GM12865 (cell line): ENCODE measurements around the gene RDM1.
A peak's percentile ranks its signal among the peaks of the same experiment; 100 is the strongest.

Experiments
- DNase-seq: peaks from one replicate; pipeline ENCODE4 v3.0.0; 2010; ENCODE audit warnings: low read depth
- H3K4me3 ChIP-seq: 2 replicates; pipeline ENCODE4 v1.5.1; 2011; ENCODE audit warnings: mild to moderate bottlenecking, low read depth, low read length, control low read depth
- CTCF ChIP-seq: IDR thresholded peaks from 2 replicates; pipeline ENCODE4 v1.5.1; 2011; ENCODE audit warnings: low read length, control low read depth, low read depth, inconsistent platforms; ENCODE audit not compliant: insufficient read depth; ENCODE audit errors: missing control alignments

RDM1 gene

DNA sequence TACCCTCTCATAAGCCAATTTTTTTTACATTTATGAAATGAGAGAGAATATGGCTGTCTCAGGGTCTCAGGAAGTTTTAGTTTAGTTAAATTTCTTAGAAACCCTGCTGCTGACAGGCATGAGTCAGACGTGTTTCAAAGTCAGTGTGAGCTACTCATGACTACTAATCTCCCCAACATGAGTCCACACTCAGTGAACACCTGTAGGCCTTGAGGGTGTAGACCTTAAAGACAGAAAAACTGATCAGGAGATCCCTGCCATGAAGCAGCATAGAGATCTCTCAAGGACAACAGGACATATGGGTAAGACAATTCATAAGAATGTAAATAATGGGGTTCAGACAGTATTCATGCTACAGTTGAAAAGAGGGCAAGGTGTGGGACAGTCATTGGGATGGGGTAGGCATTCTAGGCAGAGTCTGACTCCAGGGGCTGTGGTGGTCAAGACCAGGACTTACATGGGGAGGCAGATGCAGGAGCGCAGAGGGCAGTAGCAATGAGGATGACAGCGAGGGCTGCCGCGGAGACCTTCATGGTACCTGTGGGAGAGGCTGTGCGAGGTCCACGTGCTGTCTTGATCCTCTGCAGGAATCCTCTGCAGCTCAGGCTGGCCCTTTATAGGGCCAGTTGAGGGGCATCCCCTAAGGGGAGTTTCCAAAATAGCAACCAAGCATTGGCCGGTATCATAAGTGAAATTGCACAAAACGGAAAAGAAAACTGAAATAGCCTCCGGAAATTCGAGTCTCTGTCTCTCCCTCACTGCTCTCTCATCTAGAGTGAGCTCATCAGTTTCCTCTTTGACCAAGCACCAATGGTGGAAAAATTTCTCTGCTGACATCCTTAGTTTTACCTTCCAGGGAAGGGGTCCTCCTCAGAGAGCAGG, 50.6 kb downstream of the RDM1 start, which contains the start of gene CCL5:
TSS of gene CCL5 (minus strand) at position 588 of the 882 bp plus-strand sequence.
- DNase-seq: peak; percentile 92
- no peak for TF ChIP-seq CTCF
- peak within 1 kb of the TSS; percentile 48 for H3K4me3 ChIP-seq

DNA sequence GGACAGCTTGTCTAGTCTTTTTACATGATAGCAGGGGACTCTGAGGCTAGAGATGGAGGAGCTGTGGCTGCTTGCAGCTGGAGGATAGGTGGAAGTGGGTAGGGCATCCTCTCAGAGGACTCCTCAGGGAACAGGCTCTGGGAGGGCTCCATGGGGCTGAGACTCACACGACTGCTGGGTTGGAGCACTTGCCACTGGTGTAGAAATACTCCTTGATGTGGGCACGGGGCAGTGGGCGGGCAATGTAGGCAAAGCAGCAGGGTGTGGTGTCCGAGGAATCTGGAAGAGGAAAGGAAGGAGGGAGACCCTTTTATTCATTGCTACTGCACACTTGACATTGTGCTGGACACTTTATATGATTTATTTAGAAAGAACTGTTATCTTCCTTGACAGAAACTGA, 52.2 kb downstream of the RDM1 start:
- H3K4me3 ChIP-seq: no peak overlapping the region
- TF ChIP-seq CTCF: no peak
- no peak for DNase-seq

DNA sequence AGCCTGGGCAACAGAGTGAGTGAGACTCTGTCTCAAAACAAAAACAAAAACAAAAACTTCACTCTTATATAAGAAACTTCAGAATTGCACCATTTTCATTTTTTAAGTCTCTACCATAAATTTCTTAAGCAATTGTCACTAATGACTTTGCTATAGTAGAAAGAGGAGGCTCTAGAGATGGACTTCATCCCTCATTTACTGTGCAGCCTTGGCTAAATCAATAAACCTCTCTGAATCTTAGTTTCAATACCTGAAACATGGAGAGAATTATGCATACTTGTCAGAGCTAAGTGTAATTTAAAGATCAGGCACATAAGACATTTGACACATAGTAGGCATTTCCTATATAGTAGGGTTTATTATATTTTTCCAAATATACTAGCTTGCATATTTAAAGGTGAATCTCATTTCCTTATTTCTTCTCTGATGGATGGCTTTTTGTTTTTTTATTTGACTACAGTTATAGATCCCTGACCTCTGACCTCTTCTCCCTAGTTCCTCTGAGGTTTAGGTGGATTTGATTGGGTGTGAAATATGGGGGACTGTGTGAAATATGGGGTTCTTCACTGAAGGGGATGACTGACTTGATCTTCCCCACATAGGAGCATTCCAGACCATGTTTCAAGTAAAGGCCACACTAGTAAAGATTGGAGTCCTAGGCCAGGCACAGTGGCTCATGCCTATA, 53.1 kb downstream of the RDM1 start:
- H3K4me3 ChIP-seq: no peak overlapping the region
- DNase-seq: no peak
- no peak for TF ChIP-seq CTCF

DNA sequence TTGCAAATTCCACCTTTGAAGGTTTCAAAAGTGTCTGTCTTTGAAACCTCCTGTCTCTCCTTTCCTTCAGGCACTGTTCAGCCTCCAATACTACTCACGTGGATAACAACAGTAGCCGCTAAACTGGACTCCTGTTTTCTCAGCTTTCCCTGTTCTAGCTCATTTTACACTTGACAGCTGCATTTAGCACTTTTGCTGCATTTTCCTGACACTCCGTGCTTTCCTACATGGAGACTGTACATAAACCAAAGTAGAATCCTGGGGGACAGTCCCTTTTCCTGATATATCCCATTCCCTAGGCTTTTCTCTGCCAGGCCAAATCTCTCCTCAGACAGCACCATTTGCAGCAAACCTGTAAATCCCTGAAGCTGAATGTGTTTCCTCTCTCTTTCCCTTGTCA, 54.0 kb downstream of the RDM1 start:
- no peak for DNase-seq
- no peak overlapping the region for H3K4me3 ChIP-seq
- TF ChIP-seq CTCF: no peak

DNA sequence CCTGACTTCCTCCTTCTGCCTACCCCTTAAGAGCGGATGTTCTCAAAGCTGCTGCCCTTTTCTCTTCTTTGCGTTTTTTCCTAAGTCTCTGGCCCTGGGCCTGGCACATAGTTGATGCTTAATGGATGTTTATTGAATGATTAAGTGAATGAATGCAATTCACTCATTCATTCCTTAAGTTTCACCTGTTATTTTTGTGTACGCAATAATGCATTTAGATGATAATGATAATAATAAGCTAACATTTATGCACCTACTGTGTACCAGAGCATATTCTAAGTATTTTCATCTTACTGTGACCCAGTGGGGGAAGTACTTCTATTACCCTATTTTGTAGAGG, 54.8 kb downstream of the RDM1 start:
- no peak for TF ChIP-seq CTCF
- DNase-seq: no peak
- no peak overlapping the region for H3K4me3 ChIP-seq

DNA sequence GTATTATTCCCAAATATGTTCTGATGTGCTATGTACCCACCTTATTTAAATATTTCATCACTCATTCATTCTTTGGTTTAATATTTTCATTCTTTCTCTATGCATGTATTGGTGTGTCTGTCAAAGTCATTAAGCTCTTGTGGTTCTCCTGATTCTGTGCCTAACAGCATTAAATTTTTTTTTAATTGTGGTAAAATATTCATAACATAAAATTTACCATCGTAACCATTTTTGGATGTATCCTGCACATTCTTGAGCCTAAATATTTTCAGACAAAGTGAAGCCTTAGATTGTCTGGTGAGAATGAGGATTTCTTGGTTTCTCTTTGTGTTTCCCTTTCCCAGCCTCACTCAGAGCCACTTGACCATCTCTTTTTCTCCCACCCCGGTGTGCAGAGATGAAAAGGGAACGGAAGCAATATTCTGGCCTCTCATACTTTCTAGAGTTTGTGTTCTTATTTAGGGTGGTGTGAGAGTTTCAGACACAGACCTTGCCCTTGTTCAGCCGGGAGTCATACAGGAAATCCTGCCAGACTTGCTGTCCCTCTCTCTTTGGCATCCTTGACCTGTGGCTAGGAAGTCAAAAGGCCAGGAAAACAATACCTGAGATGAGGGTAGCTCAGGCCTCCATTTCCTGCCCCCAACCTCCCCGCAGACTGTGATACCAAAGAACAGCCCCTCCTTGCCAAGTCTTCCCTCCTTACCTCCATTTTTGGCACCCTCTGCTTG, 55.3 kb downstream of the RDM1 start:
- H3K4me3 ChIP-seq: no peak overlapping the region

More for the DNA sequence above, 55.3 kb downstream of the RDM1 start:
- no peak for TF ChIP-seq CTCF
- DNase-seq: peak; percentile 84
